DND-41 (cell line): ENCODE measurements around the gene SORCS1.

ENCODE experiments used
- ATAC-seq: fragments of 200-7000 bp; cut with Tn5 transposase; 3 replicates; pipeline ENCODE4 v1.9.1; 2021; ENCODE audit warnings: low read depth; ENCODE audit not compliant: insufficient read depth
- DNase-seq: peaks from one replicate; pipeline ENCODE4 v3.0.0-alpha.2; 2020
- H2AFZ ChIP-seq: 2 replicates; pipeline ENCODE4 v1.6.0; 2012; ENCODE audit warnings: low read depth, low read length
- H3K27ac ChIP-seq: 2 replicates; pipeline ENCODE4 v1.5.1; 2012; ENCODE audit warnings: low read length, inconsistent platforms
- H3K27me3 ChIP-seq: fragments of 200-600 bp; sonication (generic); 2 replicates; pipeline ENCODE4 v1.6.0; 2012; ENCODE audit warnings: low read length, mild to moderate bottlenecking, inconsistent platforms; ENCODE audit not compliant: insufficient read depth, poor library complexity
- H3K36me3 ChIP-seq: 2 replicates; pipeline ENCODE4 v1.5.1; 2012; ENCODE audit warnings: low read length, inconsistent platforms; ENCODE audit not compliant: insufficient read depth
- H3K4me1 ChIP-seq: 2 replicates; pipeline ENCODE4 v1.5.1; 2012; ENCODE audit warnings: mild to moderate bottlenecking, low read length; ENCODE audit not compliant: insufficient read depth
- H3K4me2 ChIP-seq: 2 replicates; pipeline ENCODE4 v1.6.0; 2012; ENCODE audit warnings: mild to moderate bottlenecking, moderate library complexity, low read length, inconsistent platforms; ENCODE audit not compliant: insufficient read depth
- H3K4me3 ChIP-seq, 2 experiments: fragments of 200-600 bp in 1 of 2; shearing (Covaris generic) in 1 of 2; 2 replicates each; pipeline ENCODE4 v1.5.1; 2012 to 2016; ENCODE audit warnings: inconsistent platforms in 2 of 2, low read length in 2 of 2, mild to moderate bottlenecking in 2 of 2, low read depth in 1 of 2, moderate library complexity in 1 of 2
- H3K79me2 ChIP-seq: 2 replicates; pipeline ENCODE4 v1.6.0; 2012; ENCODE audit warnings: low read length, inconsistent platforms; ENCODE audit not compliant: insufficient read depth
- H3K9ac ChIP-seq: 2 replicates; pipeline ENCODE4 v1.6.0; 2012; ENCODE audit warnings: low read depth, mild to moderate bottlenecking, inconsistent platforms, low read length, moderate library complexity
- H3K9me3 ChIP-seq: 2 replicates; pipeline ENCODE4 v1.5.1; 2012; ENCODE audit warnings: low read length, moderate library complexity, mild to moderate bottlenecking, inconsistent platforms; ENCODE audit not compliant: insufficient read depth, severe bottlenecking
- H4K20me1 ChIP-seq: 2 replicates; pipeline ENCODE4 v1.6.0; 2012; ENCODE audit warnings: low read length; ENCODE audit not compliant: insufficient read depth
- EZH2 ChIP-seq: IDR thresholded peaks from 3 replicates; pipeline ENCODE4 v1.6.1; 2012; ENCODE audit warnings: borderline replicate concordance, low read depth, mild to moderate bottlenecking, moderate library complexity, low read length, inconsistent platforms; ENCODE audit not compliant: severe bottlenecking
- TF ChIP-seq, protein P1 (sequence below): IDR thresholded peaks from 2 replicates; pipeline ENCODE4 v1.5.1; 2012; ENCODE audit warnings: borderline replicate concordance, low read length, moderate library complexity, mild to moderate bottlenecking; ENCODE audit not compliant: poor library complexity, severe bottlenecking; ENCODE audit errors: extremely low read depth

Gene SORCS1

DNA sequence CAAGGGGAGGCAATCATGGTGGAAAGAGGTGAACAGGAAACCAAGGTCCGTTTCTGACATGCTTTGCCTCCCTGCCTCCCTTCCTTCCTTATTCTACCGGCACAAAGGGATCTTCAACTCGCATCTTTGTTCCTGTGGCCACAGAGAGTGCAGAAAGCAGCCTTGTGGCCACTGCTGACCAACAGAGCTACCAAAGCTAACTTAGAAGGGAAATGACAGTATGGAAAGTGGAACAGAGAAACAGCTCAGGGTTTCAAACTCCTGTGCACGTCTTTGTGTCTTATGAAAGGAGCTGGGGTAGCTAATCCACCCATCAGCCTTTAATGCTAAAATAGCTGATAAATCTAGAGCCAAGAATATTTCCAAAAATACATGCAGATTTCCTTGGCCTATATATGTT is 588.0 kb downstream of the SORCS1 start:
- H2AFZ ChIP-seq: no peak overlapping the region

DNA sequence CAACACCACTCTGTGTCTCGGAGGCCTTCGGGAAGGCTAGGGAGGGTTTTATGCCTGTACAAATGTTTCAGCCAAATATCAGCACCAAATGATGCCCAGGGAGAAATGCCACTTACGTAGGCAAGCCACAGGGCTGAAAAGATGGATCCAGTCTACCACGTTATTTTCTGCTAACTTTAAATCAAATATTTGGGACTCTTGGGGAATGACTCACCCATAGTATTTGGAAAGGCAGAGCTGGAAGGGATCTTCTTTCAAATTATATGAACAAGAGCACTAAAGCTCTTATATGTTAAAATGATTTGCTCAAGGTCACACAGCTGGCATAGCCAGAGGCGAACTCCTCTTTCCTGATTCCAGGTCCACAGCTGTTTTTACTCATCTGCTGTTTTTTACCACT is 591.4 kb downstream of the SORCS1 start:
- H3K4me3 ChIP-seq: no peak overlapping the region
- ATAC-seq (no peak), DNase-seq (no peak)
- no peaks in the 10 kb centered on the region for H3K9me3 ChIP-seq
- H3K4me2 ChIP-seq: no peak overlapping the region
- no peaks in the 10 kb centered on the region for H3K4me1 ChIP-seq
- no peak overlapping the region for H3K27ac ChIP-seq
- H3K27me3 ChIP-seq: no peaks in the 10 kb centered on the region
- no peaks in the 10 kb centered on the region for H3K36me3 ChIP-seq
- H3K9ac ChIP-seq: no peak overlapping the region
- TF ChIP-seq, protein P1, sequence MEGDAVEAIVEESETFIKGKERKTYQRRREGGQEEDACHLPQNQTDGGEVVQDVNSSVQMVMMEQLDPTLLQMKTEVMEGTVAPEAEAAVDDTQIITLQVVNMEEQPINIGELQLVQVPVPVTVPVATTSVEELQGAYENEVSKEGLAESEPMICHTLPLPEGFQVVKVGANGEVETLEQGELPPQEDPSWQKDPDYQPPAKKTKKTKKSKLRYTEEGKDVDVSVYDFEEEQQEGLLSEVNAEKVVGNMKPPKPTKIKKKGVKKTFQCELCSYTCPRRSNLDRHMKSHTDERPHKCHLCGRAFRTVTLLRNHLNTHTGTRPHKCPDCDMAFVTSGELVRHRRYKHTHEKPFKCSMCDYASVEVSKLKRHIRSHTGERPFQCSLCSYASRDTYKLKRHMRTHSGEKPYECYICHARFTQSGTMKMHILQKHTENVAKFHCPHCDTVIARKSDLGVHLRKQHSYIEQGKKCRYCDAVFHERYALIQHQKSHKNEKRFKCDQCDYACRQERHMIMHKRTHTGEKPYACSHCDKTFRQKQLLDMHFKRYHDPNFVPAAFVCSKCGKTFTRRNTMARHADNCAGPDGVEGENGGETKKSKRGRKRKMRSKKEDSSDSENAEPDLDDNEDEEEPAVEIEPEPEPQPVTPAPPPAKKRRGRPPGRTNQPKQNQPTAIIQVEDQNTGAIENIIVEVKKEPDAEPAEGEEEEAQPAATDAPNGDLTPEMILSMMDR: no peak
- TF ChIP-seq EZH2: no peak
- no peak overlapping the region for H2AFZ ChIP-seq
- no peaks in the 10 kb centered on the region for H4K20me1 ChIP-seq
- no peaks in the 10 kb centered on the region for H3K79me2 ChIP-seq

More for the DNA sequence above, 588.0 kb downstream of the SORCS1 start:
- ATAC-seq (no peak), DNase-seq (no peak)
- Histone ChIP-seq H4K20me1 (no peaks in the 10 kb centered on the region), H3K4me3 (no peak overlapping the region), H3K79me2 (no peaks in the 10 kb centered on the region), H3K27me3 (no peaks in the 10 kb centered on the region), H3K27ac (no peak overlapping the region), H3K9ac (no peak overlapping the region), H3K4me2 (no peak overlapping the region), H3K9me3 (no peaks in the 10 kb centered on the region), H3K4me1 (no peaks in the 10 kb centered on the region), H3K36me3 (no peaks in the 10 kb centered on the region)
- no peak for TF ChIP-seq EZH2
- TF ChIP-seq, protein P1: no peak

DNA sequence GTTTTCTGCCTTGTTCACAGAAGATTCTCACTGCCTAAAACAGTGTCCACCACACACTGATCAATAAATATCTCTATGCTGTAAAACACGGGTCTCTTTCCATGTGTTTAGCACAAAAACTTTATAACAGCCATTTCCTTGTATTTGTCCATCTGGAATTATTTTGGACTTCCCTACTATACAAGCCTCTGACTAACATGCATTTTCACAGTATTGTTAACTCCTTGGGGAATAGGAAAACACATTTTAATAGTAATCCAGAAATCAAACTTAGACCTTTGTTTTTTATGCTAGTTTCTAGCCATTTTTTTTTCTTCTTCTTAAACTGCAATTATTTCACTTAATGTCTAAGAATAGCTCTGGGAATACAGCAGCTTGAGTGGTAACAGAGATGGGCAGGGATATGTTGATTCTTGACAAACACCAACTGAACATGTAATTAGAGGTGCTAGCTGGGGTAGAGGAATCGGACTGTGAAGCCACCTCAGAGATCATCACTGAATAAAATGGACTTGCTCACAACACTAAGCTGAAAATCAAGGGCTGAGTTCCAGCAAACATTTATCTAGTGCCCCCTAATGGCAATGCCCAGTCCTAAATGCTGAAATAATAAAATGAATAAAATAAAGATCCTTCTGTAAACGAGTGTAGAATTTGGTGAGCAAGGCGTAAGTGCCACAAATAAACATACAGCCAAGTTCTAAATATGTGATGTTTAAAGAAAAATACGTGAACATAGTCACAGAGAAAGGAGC is 593.1 kb downstream of the SORCS1 start:
- TF ChIP-seq, protein P1: peak; percentile 18
- no peak for TF ChIP-seq EZH2
- ATAC-seq (no peak), DNase-seq (no peak)
- no peak overlapping the region for H3K9ac ChIP-seq
- no peak overlapping the region for H2AFZ ChIP-seq
- H3K4me2 ChIP-seq: no peak overlapping the region
- H3K79me2 ChIP-seq: no peaks in the 10 kb centered on the region
- no peak overlapping the region for H3K27ac ChIP-seq
- H4K20me1 ChIP-seq: no peaks in the 10 kb centered on the region
- no peaks in the 10 kb centered on the region for H3K9me3 ChIP-seq
- no peaks in the 10 kb centered on the region for H3K36me3 ChIP-seq
- no peak overlapping the region for H3K4me3 ChIP-seq
- H3K4me1 ChIP-seq: no peaks in the 10 kb centered on the region
- H3K27me3 ChIP-seq: no peaks in the 10 kb centered on the region

DNA sequence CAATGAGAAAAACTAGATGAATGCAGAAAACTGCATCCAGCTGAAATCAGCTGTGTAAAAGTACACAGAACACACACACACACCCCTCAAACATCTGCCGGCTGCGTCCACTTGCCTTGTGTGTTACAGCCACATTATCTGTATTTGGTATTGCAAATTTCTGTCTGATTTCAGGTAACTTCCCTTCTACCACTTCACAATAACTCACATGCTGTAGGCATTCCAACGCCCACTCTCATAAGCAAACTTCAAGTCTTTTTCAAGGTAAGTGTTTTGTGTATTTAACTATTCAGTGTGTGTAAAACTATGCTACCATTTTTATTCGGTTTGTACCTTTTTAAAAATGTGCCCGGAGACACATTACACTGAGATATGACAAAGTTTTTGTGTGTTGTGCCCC is 594.2 kb downstream of the SORCS1 start:
- Histone ChIP-seq H3K36me3 (no peaks in the 10 kb centered on the region), H4K20me1 (no peaks in the 10 kb centered on the region), H3K9ac (no peak overlapping the region), H3K4me3 (no peak overlapping the region), H3K27ac (no peak overlapping the region), H3K79me2 (no peaks in the 10 kb centered on the region), H3K4me1 (no peaks in the 10 kb centered on the region), H3K9me3 (no peaks in the 10 kb centered on the region), H3K4me2 (no peak overlapping the region), H3K27me3 (no peaks in the 10 kb centered on the region), H2AFZ (no peak overlapping the region)
- DNase-seq (no peak), ATAC-seq (no peak)
- TF ChIP-seq, protein P1: no peak
- no peak for TF ChIP-seq EZH2
